ENCODE measurements around the gene NKX1-1. TPM values are rescaled to one million over a fixed set of nuclear protein-coding genes. Genes with fewer than 3 reads are reported as not detected.

The NKX1-1 gene
- total and polyA plus RNA-seq, 2 donors (not counting 1 experiment from before 2014, with no cell fraction given), result not detected

- Histone ChIP-seq H3K4me1 (ENCODE audit: control insufficient read depth, extremely low read depth, insufficient read depth, low read length) (no peaks in the 10 kb centered on the region), H3K36me3 (ENCODE audit: control insufficient read depth, insufficient read depth, low read length) (no peaks in the 10 kb centered on the region), H3K27me3 (ENCODE audit: control insufficient read depth, insufficient read depth, low read length) (no peaks in the 10 kb centered on the region), H3K79me2 (ENCODE audit: control insufficient read depth, insufficient read depth, low read length) (no peaks in the 10 kb centered on the region), H3K4me3 (replicated peaks in 1 of 4; ENCODE audit: control extremely low read depth in 1 of 4, insufficient read depth in 1 of 4, low read depth in 3 of 4, low read length in 4 of 4) (no peak overlapping the region), H2AFZ (ENCODE audit: low read length) (no peak overlapping the region), H3K9ac (ENCODE audit: insufficient read depth, low read length) (no peak overlapping the region), H3K9me3 (ENCODE audit: control insufficient read depth, insufficient read depth, low read depth, low read length) (no peaks in the 10 kb centered on the region), H3K4me2 (ENCODE audit: extremely low read depth, insufficient read depth, low read length) (no peak overlapping the region), H3K27ac (ENCODE audit: insufficient read depth, low read length) (no peak overlapping the region), H4K20me1 (ENCODE audit: control insufficient read depth, extremely low read depth, insufficient read depth, low read length) (no peaks in the 10 kb centered on the region)
- no peak for TF ChIP-seq EZH2 (IDR thresholded peaks at IDR 0.05; ENCODE audit: low read length, missing control alignments)
- TF ChIP-seq CTCF (conservative IDR thresholded peaks at IDR 0.05 in 1 of 2, IDR thresholded peaks at IDR 0.05 in 1 of 2; ENCODE audit: low read depth in 1 of 2, low read length in 2 of 2), result no peak
- no peak for DNase-seq (ENCODE audit: low read depth in 2 of 2)
Observed at GRCh38 chr4:1384675-1385372, 21.4 kb downstream of the NKX1-1 start.

GRCh38 chr4:1383728-1384591, 22.3 kb downstream of the NKX1-1 start:
- Histone ChIP-seq H2AFZ (ENCODE audit: low read length) (no peak overlapping the region), H3K4me1 (ENCODE audit: control insufficient read depth, extremely low read depth, insufficient read depth, low read length) (no peaks in the 10 kb centered on the region), H3K9me3 (ENCODE audit: control insufficient read depth, insufficient read depth, low read depth, low read length) (no peaks in the 10 kb centered on the region), H3K79me2 (ENCODE audit: control insufficient read depth, insufficient read depth, low read length) (no peaks in the 10 kb centered on the region), H3K27me3 (ENCODE audit: control insufficient read depth, insufficient read depth, low read length) (no peaks in the 10 kb centered on the region), H3K27ac (ENCODE audit: insufficient read depth, low read length) (no peak overlapping the region), H3K4me2 (ENCODE audit: extremely low read depth, insufficient read depth, low read length) (no peak overlapping the region), H3K4me3 (replicated peaks in 1 of 4; ENCODE audit: control extremely low read depth in 1 of 4, insufficient read depth in 1 of 4, low read depth in 3 of 4, low read length in 4 of 4) (no peak overlapping the region), H3K9ac (ENCODE audit: insufficient read depth, low read length) (no peak overlapping the region), H4K20me1 (ENCODE audit: control insufficient read depth, extremely low read depth, insufficient read depth, low read length) (no peaks in the 10 kb centered on the region), H3K36me3 (ENCODE audit: control insufficient read depth, insufficient read depth, low read length) (no peaks in the 10 kb centered on the region)
- TF ChIP-seq CTCF (conservative IDR thresholded peaks at IDR 0.05 in 1 of 2, IDR thresholded peaks at IDR 0.05 in 1 of 2; ENCODE audit: low read depth in 1 of 2, low read length in 2 of 2), result no peak
- no peak for TF ChIP-seq EZH2 (IDR thresholded peaks at IDR 0.05; ENCODE audit: low read length, missing control alignments)
- no peak for DNase-seq (ENCODE audit: low read depth in 2 of 2)
